Measurements from ENCODE around the gene CCDC59. TPM values are rescaled to one million over a fixed set of nuclear protein-coding genes. Genes with fewer than 3 reads are reported as not detected.

The CCDC59 gene
- total RNA-seq, 1 donor from 2014 or later: 22.4 TPM

DNA sequence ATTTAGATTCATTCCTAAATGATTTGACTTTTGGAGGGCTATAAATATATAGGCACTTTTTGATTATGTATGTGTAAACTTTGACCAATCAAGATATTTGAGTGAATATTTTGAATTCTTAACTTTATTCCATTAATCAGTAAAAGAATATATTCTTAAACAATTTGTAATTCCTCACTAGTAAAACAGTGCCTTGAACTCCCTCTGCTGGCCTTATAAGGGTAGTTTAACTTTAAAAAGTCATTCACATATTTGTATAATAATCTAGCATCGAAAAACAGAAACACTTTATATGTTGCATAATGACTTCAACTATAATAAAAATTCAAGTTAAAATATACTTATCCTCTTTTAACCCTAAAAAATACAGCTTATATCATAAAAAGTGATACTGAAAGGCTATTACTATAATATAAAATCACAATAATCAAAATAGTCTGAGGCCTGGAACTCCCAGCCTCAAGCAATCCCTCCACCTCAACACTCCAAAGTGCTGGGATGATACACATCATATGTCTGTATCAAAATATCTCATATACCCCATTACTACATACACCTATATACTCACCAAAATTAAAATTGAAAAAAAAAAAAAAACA is 31.2 kb downstream of the CCDC59 start:
- Histone ChIP-seq H3K9ac (ENCODE audit: low read depth in 1 of 3, low read length in 3 of 3) (no peak overlapping the region), H3K27me3 (ENCODE audit: control insufficient read depth in 3 of 3, insufficient read depth in 3 of 3, low read length in 3 of 3) (no peaks in the 10 kb centered on the region), H3K4me1 (ENCODE audit: control insufficient read depth in 3 of 3, insufficient read depth in 3 of 3, low read length in 3 of 3) (no peaks in the 10 kb centered on the region), H3K9me3 (ENCODE audit: control insufficient read depth in 3 of 3, low read length in 3 of 3) (no peaks in the 10 kb centered on the region), H3K36me3 (ENCODE audit: control insufficient read depth in 3 of 3, insufficient read depth in 3 of 3, low read length in 3 of 3) (no peaks in the 10 kb centered on the region), H3K4me3 (ENCODE audit: low read length in 3 of 3) (no peak overlapping the region), H3K27ac (ENCODE audit: low read depth, low read length) (no peak overlapping the region)

GRCh38 chr12:82325540-82326336 is 32.4 kb downstream of the CCDC59 start:
- no peak overlapping the region for H3K4me3 ChIP-seq (ENCODE audit: low read length in 3 of 3)
- no peaks in the 10 kb centered on the region for H3K36me3 ChIP-seq (ENCODE audit: control insufficient read depth in 3 of 3, insufficient read depth in 3 of 3, low read length in 3 of 3)
- H3K9me3 ChIP-seq (ENCODE audit: control insufficient read depth in 3 of 3, low read length in 3 of 3): no peaks in the 10 kb centered on the region
- H3K4me1 ChIP-seq (ENCODE audit: control insufficient read depth in 3 of 3, insufficient read depth in 3 of 3, low read length in 3 of 3): no peaks in the 10 kb centered on the region
- H3K9ac ChIP-seq (ENCODE audit: low read depth in 1 of 3, low read length in 3 of 3): no peak overlapping the region
- no peak overlapping the region for H3K27ac ChIP-seq (ENCODE audit: low read depth, low read length)
- H3K27me3 ChIP-seq (ENCODE audit: control insufficient read depth in 3 of 3, insufficient read depth in 3 of 3, low read length in 3 of 3): no peaks in the 10 kb centered on the region

DNA sequence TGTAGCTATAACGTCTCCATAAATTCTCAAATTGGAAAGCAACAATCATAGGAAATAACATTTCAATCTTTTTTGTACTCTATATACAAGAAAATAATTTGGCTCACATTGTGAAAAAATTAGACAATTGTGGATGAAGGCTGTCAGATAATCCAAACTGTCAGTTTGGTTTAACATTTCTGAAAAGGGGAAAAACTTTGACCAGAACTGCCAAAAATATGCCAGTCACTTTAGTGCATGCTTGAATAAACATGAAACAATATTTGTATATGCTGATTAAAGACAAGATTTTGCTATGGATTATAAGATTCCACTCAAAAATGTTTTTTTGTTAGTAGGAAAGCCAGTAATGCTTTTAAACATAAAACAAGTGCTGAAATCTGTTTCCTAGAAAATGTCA is 38.9 kb downstream of the CCDC59 start:
- no peaks in the 10 kb centered on the region for H3K36me3 ChIP-seq (ENCODE audit: control insufficient read depth in 3 of 3, insufficient read depth in 3 of 3, low read length in 3 of 3)
- no peak overlapping the region for H3K9ac ChIP-seq (ENCODE audit: low read depth in 1 of 3, low read length in 3 of 3)
- no peaks in the 10 kb centered on the region for H3K4me1 ChIP-seq (ENCODE audit: control insufficient read depth in 3 of 3, insufficient read depth in 3 of 3, low read length in 3 of 3)
- H3K9me3 ChIP-seq (ENCODE audit: control insufficient read depth in 3 of 3, low read length in 3 of 3): no peaks in the 10 kb centered on the region
- H3K4me3 ChIP-seq (ENCODE audit: low read length in 3 of 3): no peak overlapping the region
- H3K27ac ChIP-seq (ENCODE audit: low read depth, low read length): no peak overlapping the region
- no peaks in the 10 kb centered on the region for H3K27me3 ChIP-seq (ENCODE audit: control insufficient read depth in 3 of 3, insufficient read depth in 3 of 3, low read length in 3 of 3)

DNA sequence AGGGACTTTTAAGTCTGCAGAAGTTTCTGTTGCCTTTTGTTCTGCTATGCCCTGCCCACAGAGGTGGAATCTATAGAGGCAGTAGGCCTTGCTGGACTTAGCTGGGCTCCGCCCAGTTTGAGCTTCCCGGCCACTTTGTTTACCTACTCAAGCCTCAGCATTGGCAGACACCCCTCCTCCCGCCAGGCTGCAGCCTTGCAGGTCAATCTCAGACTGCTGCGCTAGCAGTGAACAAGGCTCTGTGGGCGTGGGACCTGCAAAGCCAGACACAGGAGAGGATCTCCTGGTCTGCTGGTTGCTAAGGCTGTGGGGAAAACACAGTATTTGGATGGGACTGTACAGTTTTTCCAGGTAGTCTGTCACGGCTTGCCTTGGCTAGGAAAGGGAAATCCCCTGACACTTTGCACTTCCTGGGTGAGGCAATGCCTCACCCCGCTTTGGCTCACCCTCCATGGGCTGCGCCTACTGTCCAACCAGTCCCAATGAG is 43.7 kb downstream of the CCDC59 start:
- H3K27me3 ChIP-seq (ENCODE audit: control insufficient read depth in 3 of 3, insufficient read depth in 3 of 3, low read length in 3 of 3): no peaks in the 10 kb centered on the region
- H3K27ac ChIP-seq (ENCODE audit: low read depth, low read length): no peak overlapping the region
- H3K36me3 ChIP-seq (ENCODE audit: control insufficient read depth in 3 of 3, insufficient read depth in 3 of 3, low read length in 3 of 3): no peaks in the 10 kb centered on the region
- no peak overlapping the region for H3K9ac ChIP-seq (ENCODE audit: low read depth in 1 of 3, low read length in 3 of 3)
- H3K4me1 ChIP-seq (ENCODE audit: control insufficient read depth in 3 of 3, insufficient read depth in 3 of 3, low read length in 3 of 3): no peaks in the 10 kb centered on the region
- H3K4me3 ChIP-seq (ENCODE audit: low read length in 3 of 3): no peak overlapping the region
- no peaks in the 10 kb centered on the region for H3K9me3 ChIP-seq (ENCODE audit: control insufficient read depth in 3 of 3, low read length in 3 of 3)

Other genes with a start within 250 kb of the CCDC59 start
- gene METTL25, start 142 bp upstream of the CCDC59 start, total RNA-seq: 71.5 TPM

Data from skeletal muscle tissue (tissue), 4 donors.